ENCODE data around the gene FADS2. TPM values are rescaled to one million over a fixed set of nuclear protein-coding genes. Genes with fewer than 3 reads are reported as not detected.

FADS2 gene
- total RNA-seq, 4 donors from 2014 or later = 130 to 455 (median 327) TPM

DNA sequence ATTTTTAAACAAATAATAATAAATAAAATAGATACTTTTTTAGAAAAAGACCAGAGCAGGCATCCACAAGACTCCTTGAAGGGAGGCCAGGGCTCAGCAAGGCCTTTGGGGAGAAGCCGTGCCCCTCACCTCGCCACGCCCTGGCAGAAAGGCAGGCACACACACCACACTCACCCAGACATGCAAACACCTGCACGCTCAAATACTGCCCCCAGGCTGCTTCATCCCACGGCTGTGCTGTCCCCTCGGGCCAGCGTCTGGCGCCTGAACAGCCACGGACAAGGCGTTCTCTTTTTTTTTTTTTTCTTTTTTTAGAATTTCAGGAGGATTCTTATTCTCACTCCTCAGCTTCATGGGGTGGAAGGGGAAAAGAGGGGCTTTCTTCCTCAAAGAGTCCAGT is 61.7 kb downstream of the FADS2 start:
- no peaks in the 10 kb centered on the region for H3K36me3 ChIP-seq
- peak overlapping the region; percentile 92 for H3K4me3 ChIP-seq
- no peak for DNase-seq (ENCODE audit: low spot score in 2 of 2)
- H3K27ac ChIP-seq = no peak overlapping the region
- H3K27me3 ChIP-seq = no peaks in the 10 kb centered on the region
- TF ChIP-seq POLR2A (IDR thresholded peaks at IDR 0.05) (no peak), POLR2AphosphoS5 (IDR thresholded peaks at IDR 0.05) (no peak), CTCF (IDR thresholded peaks at IDR 0.05) (no peak), EP300 (IDR thresholded peaks at IDR 0.05) (no peak)
- H3K9me3 ChIP-seq = no peaks in the 10 kb centered on the region
- WGBS = 63% methylated on average over 10 of the region's 10 CpGs
- peaks cover 19% of the 10 kb centered on the region for H3K4me1 ChIP-seq

DNA sequence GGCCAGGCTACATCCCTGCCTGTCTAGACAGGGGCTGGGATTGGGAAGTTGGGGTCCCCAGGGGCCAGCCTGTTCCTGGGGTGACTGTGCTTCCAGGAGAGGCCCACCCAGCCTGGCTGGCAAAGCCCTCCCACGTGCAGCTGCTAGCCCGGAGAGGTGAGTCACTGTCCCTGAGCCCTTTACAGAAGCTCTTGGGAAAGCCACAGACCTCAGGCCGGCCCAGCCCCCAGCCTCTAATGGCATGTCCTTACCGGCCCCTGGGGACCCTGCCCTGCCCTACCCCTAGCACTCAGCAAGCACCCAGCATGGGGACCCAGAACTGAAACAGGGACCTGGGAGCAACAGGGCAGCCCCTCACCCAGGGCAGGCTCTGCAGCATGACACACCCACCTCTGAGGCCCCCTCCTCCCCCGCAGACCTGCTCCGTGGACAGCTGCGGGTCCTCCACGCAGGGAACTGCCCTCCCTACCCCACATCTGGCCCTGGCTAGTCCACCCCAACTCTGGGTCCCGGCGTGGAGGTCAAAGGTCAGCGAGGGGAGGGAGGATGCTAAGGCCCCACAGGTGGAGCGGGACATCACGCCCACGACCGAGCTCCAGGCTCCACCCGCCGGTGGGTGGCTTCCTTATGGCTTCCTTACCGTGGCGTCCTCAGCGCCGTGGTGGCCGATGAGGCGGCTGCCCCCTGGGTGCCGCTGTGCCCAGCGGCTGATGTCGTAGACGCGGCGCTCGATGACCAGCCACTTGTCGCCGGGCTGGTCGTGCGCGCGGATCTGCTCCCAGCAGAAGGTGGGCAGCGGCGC is 62.6 kb downstream of the FADS2 start:
- Histone ChIP-seq H3K4me3 (peak overlapping the region; percentile 92), H3K27ac (peak overlapping the region; percentile 87), H3K36me3 (peaks cover 4% of the 10 kb centered on the region), H3K9me3 (no peaks in the 10 kb centered on the region), H3K4me1 (peaks cover 19% of the 10 kb centered on the region), H3K27me3 (no peaks in the 10 kb centered on the region)
- peak in 1 of 2 donors; percentile 87 for DNase-seq (ENCODE audit: low spot score in 2 of 2)
- TF ChIP-seq CTCF (IDR thresholded peaks at IDR 0.05) = no peak
- TF ChIP-seq EP300 (IDR thresholded peaks at IDR 0.05) = no peak
- 0% methylated on average over 1 of the region's 38 CpGs for WGBS

- Histone ChIP-seq H3K36me3 (peaks cover 8% of the 10 kb centered on the region), H3K9me3 (no peaks in the 10 kb centered on the region), H3K4me3 (peak within 1 kb of the TSS; percentile 92), H3K27me3 (no peaks in the 10 kb centered on the region), H3K27ac (peak within 1 kb of the TSS; percentile 87), H3K4me1 (peaks cover 19% of the 10 kb centered on the region)
- TF ChIP-seq CTCF (IDR thresholded peaks at IDR 0.05) (no peak), POLR2A (IDR thresholded peaks at IDR 0.05) (peak in 1 of 2 donors; percentile 56)
- 0% methylated on average over 26 of the region's 96 CpGs for WGBS
- DNase-seq (ENCODE audit: low spot score in 2 of 2) = peak; percentile 90 to 93
Observed at GRCh38 chr11:61891331-61892084, 63.4 kb downstream of the FADS2 start, which contains the start of gene FADS3. Gene FADS3 (minus strand): TSS chr11:61891545. CDS start chr11:61891381, 164 bp downstream.

GRCh38 chr11:61892085-61892370 is 63.9 kb downstream of the FADS2 start:
- Histone ChIP-seq H3K27ac (no peak overlapping the region), H3K9me3 (no peaks in the 10 kb centered on the region), H3K27me3 (no peaks in the 10 kb centered on the region), H3K4me3 (peak overlapping the region; percentile 92), H3K36me3 (peaks cover 8% of the 10 kb centered on the region), H3K4me1 (peaks cover 19% of the 10 kb centered on the region)
- 33% methylated on average over 9 of the region's 12 CpGs for WGBS
- TF ChIP-seq POLR2A (IDR thresholded peaks at IDR 0.05) = no peak
- no peak for DNase-seq (ENCODE audit: low spot score in 2 of 2)

GRCh38 chr11:61893981-61894380 is 65.9 kb downstream of the FADS2 start:
- no peak for DNase-seq (ENCODE audit: low spot score in 2 of 2)
- H3K27ac ChIP-seq = no peak overlapping the region
- H3K4me1 ChIP-seq = peaks cover 20% of the 10 kb centered on the region
- no peaks in the 10 kb centered on the region for H3K27me3 ChIP-seq
- peaks cover 8% of the 10 kb centered on the region for H3K36me3 ChIP-seq
- TF ChIP-seq EP300 (IDR thresholded peaks at IDR 0.05) (no peak), CTCF (IDR thresholded peaks at IDR 0.05) (no peak), POLR2AphosphoS5 (IDR thresholded peaks at IDR 0.05) (no peak), POLR2A (IDR thresholded peaks at IDR 0.05) (no peak)
- H3K9me3 ChIP-seq = no peaks in the 10 kb centered on the region
- 59% methylated on average over 5 of the region's 5 CpGs for WGBS
- no peak overlapping the region for H3K4me3 ChIP-seq
